ENCODE results near the gene FBXL13.

The FBXL13 gene

DNA sequence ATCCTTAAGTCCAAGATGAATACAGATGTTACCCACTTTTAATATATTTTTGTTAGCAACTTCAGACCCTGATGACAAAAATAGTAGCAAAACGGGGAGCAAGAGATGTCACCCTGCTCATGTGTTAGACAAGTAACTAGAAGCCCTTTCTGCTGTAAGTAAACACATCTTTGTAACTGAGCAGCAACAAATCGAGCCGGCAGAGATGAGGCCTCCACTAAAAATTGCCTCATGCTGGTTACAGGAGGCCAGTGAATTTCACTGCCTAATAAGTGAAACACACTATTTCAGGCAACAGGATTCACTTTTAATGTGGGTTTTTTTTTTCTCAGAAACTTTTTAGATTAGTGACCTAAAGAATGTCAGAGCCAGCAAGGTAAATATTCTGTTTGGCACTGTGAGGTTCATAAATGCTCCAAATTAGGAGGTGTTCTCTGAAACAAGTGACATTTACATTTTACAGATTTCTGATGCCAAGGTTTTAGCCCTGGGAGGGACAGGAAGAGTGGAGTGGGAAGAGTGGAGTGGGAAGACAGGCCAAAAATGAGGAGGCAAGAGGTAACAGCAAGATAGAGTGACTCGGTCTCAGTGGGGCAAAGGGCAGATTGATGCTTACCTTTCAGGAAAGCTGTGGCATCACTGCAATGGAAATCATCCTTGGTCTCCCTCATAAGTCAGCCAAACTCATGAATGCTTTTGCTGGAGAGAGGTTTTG, 215.4 kb downstream of the FBXL13 start:
- DNase-seq, result no peak
- TF ChIP-seq, protein P1, sequence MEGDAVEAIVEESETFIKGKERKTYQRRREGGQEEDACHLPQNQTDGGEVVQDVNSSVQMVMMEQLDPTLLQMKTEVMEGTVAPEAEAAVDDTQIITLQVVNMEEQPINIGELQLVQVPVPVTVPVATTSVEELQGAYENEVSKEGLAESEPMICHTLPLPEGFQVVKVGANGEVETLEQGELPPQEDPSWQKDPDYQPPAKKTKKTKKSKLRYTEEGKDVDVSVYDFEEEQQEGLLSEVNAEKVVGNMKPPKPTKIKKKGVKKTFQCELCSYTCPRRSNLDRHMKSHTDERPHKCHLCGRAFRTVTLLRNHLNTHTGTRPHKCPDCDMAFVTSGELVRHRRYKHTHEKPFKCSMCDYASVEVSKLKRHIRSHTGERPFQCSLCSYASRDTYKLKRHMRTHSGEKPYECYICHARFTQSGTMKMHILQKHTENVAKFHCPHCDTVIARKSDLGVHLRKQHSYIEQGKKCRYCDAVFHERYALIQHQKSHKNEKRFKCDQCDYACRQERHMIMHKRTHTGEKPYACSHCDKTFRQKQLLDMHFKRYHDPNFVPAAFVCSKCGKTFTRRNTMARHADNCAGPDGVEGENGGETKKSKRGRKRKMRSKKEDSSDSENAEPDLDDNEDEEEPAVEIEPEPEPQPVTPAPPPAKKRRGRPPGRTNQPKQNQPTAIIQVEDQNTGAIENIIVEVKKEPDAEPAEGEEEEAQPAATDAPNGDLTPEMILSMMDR (IDR thresholded peaks at IDR 0.05; ENCODE audit: low read depth, low read length), result no peak
- no peaks in the 10 kb centered on the region for H3K36me3 ChIP-seq
- H3K9me3 ChIP-seq (ENCODE audit: severe bottlenecking), result no peaks in the 10 kb centered on the region
- H3K4me3 ChIP-seq (ENCODE audit: low read depth, low read length), result no peak overlapping the region
- no peaks in the 10 kb centered on the region for H3K27me3 ChIP-seq (ENCODE audit: insufficient read depth, low read depth, severe bottlenecking)
- H3K27ac ChIP-seq, result no peak overlapping the region

DNA sequence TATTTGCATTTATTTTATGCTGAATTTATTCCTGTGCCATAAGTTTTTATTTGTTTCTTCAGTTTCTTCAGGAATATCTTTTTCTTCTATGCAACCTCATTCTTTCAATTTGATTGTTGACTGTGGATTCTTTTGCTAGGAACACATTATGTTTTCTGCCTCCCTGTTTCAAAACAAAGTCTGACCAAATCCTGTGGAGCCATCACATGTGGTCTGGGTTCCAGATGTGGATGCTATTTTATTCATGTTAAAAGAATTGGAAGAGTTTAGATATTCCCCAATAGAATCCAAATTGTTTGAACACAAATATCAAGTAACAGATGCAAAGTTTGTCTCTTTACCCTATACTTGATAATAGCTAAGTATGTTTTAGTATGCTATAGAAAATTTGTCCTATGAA, 218.6 kb downstream of the FBXL13 start:
- DNase-seq, result no peak
- TF ChIP-seq, protein P1 (IDR thresholded peaks at IDR 0.05; ENCODE audit: low read depth, low read length), result no peak

DNA sequence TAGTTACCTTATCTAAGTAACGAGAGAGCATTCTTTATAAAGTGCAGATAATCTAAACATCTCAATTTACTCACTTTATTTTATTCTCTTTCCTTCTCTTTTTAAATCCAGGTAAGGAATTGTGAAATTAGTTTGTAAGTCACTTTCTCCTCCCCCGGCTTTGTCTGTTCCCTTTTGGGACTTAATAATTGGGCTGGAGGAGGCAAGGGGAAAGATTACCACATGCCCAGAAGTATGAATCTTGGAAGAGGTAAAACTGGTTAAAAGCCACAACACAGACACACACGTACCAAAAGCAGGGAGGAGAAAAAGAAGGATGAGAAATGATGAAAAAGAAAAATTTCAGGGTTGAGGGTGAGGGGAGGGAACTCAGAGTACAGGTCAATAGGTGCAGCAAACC, 225.1 kb downstream of the FBXL13 start:
- H3K36me3 ChIP-seq, result no peaks in the 10 kb centered on the region
- no peak overlapping the region for H3K27ac ChIP-seq
- no peaks in the 10 kb centered on the region for H3K27me3 ChIP-seq (ENCODE audit: insufficient read depth, low read depth, severe bottlenecking)
- no peak for DNase-seq
- TF ChIP-seq, protein P1 (IDR thresholded peaks at IDR 0.05; ENCODE audit: low read depth, low read length), result no peak
- no peaks in the 10 kb centered on the region for H3K9me3 ChIP-seq (ENCODE audit: severe bottlenecking)
- H3K4me3 ChIP-seq (ENCODE audit: low read depth, low read length), result no peak overlapping the region

More for the DNA sequence above, 218.6 kb downstream of the FBXL13 start:
- H3K36me3 ChIP-seq, result no peaks in the 10 kb centered on the region
- no peaks in the 10 kb centered on the region for H3K9me3 ChIP-seq (ENCODE audit: severe bottlenecking)
- H3K27ac ChIP-seq, result no peak overlapping the region
- H3K27me3 ChIP-seq (ENCODE audit: insufficient read depth, low read depth, severe bottlenecking), result no peaks in the 10 kb centered on the region
- no peak overlapping the region for H3K4me3 ChIP-seq (ENCODE audit: low read depth, low read length)

DNA sequence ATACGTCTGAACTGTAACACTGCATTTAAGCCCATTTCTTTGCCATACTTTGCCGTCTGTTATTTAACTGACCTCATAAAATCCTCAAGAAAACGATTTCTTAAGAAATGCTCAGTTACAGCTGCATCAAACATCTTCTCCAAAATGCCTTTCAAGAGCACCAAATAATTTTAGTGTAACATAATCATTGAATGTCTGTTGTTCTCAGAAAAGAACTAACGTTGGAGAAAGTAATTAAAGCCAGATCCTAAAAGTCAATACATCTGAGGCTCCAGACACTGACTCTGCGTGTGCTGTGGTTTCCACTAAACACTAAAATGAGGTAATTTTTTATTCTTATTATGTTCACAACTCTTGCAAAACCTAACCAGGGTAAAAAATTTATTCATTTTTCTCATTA, 225.5 kb downstream of the FBXL13 start:
- no peak for DNase-seq
- TF ChIP-seq, protein P1 (IDR thresholded peaks at IDR 0.05; ENCODE audit: low read depth, low read length), result no peak

DNA sequence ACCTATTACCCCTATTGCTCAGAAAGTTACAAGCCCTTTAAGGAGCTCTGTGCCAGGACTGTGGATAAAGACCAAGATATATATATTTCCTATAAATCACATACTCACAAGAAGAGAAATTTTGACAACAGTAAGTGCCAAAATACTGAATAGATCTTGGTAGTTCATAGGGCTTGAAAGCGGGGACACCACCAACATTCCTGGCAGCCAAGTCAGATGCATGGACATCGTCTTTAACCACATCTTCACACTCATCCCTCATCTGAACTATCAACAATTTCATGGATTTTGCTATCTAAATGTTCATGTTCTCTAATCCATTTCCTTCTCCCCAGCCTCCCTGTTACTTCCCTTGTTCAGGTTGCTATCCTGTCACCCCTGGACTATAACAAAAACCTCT, 229.2 kb downstream of the FBXL13 start:
- H3K9me3 ChIP-seq (ENCODE audit: severe bottlenecking), result no peaks in the 10 kb centered on the region
- DNase-seq, result no peak
- no peaks in the 10 kb centered on the region for H3K27me3 ChIP-seq (ENCODE audit: insufficient read depth, low read depth, severe bottlenecking)
- no peak overlapping the region for H3K4me3 ChIP-seq (ENCODE audit: low read depth, low read length)
- no peak overlapping the region for H3K27ac ChIP-seq
- TF ChIP-seq, protein P1 (IDR thresholded peaks at IDR 0.05; ENCODE audit: low read depth, low read length), result no peak
- no peaks in the 10 kb centered on the region for H3K36me3 ChIP-seq

More for the DNA sequence above, 225.5 kb downstream of the FBXL13 start:
- Histone ChIP-seq H3K27me3 (ENCODE audit: insufficient read depth, low read depth, severe bottlenecking) (no peaks in the 10 kb centered on the region), H3K4me3 (ENCODE audit: low read depth, low read length) (no peak overlapping the region), H3K9me3 (ENCODE audit: severe bottlenecking) (no peaks in the 10 kb centered on the region), H3K36me3 (no peaks in the 10 kb centered on the region), H3K27ac (no peak overlapping the region)

DNA sequence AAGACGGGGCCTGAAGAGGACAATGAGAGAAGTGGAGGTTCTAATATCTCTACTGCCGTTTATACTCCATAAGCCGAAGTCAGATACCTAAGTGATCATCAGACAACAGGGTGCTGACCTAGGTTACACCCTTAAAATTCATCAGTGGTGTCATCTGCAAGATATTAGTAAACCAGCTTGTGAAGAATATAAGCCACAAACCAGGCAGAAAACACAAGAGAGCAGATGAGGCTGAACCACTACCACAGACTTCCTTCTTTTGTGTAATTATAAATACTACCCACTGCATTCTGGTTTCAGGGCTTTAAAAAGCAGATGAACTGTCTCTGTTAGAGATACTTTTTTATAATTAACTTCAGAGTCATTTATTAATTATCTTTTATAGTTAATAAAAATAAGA, 230.7 kb downstream of the FBXL13 start:
- H3K36me3 ChIP-seq, result no peaks in the 10 kb centered on the region
- DNase-seq, result no peak
- H3K4me3 ChIP-seq (ENCODE audit: low read depth, low read length), result no peak overlapping the region
- H3K27ac ChIP-seq, result no peak overlapping the region
- H3K27me3 ChIP-seq (ENCODE audit: insufficient read depth, low read depth, severe bottlenecking), result no peaks in the 10 kb centered on the region
- TF ChIP-seq, protein P1 (IDR thresholded peaks at IDR 0.05; ENCODE audit: low read depth, low read length), result no peak
- H3K9me3 ChIP-seq (ENCODE audit: severe bottlenecking), result no peaks in the 10 kb centered on the region
